C1 segment of cervical spinal cord (tissue), 14 donors: ENCODE data around the gene NUPR1.
A peak's percentile ranks its signal among the peaks of the same experiment; 100 is the strongest.
"Not testable (repeated sequence)": the region's sequence is repeated elsewhere in the genome, so short reads cannot be mapped to it uniquely, and the experiment has no call there.

ENCODE experiments used
- DNase-seq, 14 donors: peaks; one replicate each; lab custom pipeline; 2025; lab: John Stamatoyannopoulos, UW

The NUPR1 gene

DNA sequence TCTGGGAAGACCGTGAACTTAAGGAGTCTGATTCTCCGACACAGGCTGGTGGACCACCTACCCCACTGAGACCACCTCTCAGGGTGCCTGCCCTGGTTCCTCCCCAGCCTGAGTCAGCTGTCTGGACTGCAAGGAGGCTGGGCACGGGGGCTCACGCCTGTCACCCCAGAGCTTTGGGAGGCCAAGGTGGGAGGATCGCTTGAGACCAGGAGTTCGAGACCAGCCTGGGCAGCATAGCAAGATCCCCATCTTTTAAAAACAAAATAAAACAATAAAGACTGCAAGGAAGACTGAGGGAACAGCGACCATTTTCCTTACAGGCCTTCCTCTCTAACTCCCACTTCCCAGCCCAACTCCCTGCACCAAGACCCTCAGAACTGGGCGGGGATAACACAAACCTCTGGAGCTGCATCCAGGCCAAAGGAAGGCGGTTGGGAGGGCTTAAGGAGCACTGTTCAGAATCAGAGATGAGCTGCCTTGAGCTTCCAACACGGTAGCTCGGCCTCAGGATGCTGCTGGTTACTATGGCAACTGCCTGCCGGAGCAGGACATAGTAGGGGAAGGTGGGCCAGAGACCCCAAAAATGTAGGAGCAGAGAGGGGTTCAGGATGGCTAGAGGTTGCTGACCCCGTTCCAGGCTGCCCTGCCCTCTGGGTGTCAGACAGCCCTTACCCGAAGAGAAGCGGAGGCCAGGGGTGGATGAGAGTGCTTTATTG lies 40.0 kb downstream of the NUPR1 start:
- DNase-seq, result no peak

DNA sequence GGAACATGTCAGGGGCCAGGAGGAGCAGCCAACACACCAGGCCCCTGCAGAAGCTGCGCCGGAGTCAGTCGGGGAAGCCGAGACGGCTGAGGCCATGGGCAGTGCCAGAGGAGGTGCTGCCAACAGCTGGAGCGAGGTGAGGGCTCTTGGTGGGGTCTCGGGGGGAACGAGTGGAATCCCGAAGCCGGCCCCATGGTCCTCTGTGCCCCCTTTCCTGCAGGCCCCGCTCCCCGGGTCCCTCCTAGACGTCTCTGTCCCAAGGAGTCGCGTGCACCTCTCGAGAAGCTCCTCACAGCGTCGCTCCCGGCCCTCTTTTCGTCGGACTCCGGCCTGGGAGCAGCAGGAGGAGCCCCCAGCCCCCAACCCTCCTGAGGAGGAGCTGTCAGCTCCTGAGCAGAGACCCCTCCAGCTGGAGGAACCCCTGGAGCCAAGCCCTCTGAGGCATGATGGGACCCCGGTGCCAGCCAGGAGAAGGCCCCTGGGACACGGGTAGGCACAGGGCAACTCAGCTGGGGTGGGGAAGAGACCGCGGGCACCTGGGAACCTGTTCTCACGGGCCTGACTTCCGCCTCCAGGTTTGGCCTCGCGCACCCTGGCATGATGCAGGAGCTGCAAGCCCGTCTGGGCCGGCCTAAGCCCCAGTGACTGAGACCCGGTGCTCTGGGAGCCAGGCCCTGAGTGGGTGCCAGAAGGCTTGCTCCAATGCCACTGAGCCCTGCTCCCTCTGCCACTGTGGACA lies 40.7 kb downstream of the NUPR1 start:
- no peak for DNase-seq

DNA sequence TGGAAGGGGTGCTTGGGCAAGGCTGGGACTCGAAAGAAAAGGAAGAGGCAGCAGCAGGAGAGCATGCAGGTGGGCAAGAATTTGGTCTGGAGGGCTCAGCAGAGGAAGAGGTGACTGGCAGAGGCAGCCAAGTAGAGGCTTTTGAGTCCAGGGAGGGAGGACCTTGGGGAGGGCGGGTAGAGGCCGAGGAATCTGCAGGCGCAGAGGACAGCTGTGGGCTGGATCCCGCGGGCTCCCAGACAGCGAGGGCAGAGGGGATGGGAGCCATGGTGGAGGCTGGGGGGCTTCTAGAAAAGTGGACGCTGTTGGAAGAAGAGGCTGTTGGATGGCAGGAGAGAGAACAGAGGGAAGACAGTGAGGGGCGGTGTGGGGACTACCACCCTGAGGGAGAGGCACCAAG lies 41.4 kb downstream of the NUPR1 start:
- no peak for DNase-seq

DNA sequence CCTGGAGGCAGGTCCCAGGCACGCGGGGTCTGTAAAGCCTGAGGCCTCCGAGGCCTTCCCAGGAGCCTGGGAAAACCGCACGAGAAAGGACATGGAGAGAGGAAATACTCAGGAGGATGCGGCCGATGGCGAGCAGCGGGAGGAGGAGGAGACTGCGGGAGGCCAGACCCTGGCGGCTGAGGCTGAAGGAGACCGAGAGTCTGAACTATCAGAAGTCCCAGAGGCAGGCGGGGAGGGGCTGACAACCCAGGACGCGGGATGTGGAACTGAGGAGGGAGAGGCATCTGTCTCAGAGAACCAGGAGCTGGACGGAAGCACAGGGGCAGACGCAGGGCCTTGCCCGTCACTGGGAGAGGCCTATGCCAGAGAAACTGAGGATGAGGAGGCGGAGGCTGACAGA lies 41.9 kb downstream of the NUPR1 start:
- DNase-seq, result no peak

DNA sequence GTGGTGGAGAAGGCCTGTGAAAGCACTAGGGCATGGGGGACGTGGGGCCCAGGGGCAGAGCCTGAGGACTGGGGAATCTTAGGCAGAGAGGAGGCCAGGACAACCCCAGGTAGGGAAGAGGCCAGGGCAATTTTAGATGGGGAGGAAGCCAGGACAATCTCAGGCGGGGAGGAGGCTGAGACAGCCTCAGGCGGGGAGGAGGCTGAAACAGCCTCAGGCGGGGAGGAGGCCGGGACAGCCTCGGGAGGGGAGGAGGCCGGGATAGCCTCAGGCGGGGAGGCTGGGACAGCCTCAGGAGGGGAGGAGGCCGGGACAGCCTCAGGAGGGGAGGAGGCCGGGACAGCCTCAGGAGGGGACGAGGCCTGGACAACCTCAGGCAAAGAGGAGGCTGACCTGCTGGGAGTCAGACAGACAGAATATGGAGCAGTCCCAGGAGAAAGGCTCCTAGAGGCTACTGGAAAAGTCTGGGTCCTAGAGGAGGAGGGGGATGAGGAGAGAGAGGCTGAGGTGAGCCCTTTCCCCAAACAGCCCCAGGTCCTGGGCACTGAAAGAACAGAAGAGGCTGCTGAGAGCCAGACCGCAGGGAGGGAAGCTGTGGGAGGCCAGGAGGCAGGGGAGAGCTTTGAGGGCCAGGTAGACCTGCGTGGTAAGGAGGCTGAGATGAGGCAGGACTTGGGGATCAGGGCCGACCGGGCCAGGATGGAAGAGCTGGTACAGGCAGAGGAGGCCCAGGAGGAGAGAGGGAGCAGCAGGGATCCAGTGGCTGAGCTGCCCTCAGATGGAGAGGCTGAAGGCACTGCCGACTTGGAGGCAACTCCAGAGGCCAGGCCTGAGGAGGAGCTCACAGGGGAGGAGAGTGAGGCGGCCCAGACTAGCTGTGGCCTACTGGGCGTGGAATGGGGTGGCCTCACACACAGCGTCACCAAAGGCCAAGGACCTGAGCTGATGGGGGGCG lies 42.7 kb downstream of the NUPR1 start:
- no peak for DNase-seq

DNA sequence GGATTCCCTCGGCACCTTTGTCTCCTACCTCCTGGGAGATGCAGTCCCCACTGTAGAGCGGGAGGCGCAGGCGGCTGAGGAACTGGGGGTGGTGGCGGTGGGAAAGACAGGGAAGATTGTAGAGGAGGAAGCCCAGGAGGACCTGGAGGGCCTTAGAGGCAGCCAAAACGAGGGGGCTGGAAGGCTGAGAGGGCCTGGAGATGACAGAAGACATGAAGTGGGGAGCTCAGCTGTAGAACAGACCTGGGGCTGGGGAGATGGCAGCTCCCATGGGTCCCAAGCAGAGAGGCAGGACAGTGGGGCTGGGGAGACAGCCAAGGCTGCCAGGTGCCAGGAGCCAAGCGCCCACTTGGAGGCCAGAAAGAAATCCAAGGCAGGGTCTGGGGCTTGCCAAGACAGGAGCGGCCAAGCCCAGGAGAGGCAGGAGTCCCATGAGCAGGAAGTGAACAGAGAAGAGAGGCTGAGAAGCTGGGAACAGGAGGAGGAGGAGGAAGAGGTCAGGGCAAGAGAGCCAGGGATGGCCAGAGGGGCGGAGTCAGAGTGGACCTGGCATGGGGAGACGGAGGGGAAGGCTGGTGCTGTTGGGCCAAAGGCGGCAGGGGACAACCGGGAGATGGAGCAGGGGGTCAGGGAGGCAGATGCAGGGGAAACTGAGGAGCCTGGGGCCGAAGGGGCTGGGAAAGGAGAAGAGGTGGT lies 43.5 kb downstream of the NUPR1 start:
- peak in 1 of 14 donors; percentile 4 for DNase-seq

DNA sequence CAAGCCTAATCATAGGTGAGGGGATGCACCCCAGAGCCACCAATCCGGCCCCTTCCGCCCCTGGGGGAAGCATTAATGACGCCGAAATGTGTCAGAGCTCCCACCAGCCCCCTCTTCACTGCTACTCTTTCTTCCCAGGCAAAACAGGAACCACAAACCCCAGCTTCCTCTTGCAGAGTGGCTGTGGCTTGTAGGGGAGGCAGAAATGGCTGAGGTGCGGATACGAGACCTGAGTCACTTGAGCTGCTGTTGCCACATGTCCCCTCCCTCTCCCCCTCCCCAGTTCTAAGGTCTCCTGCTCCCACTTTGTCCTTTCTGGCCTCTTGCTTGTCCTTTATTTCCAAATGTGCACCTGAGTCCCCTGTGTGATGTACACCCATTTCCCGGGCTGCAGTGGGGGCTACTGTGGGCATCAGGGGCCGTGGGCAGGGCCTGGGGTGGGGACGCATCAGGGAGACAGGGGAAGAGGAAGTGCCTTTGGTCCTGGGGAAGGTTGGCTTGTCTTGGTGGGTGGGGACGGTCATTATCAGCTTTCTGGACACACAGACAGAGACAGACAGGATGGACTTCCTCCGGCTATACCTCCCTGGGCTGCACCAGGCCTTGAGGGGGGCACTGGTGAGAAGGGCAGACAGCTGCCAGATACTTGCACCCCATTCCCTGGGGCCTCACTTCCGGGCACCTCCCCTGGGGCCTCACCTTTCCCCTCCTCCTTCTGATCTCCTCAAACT lies 44.5 kb downstream of the NUPR1 start, which contains the start of gene APOBR:
APOBR (plus strand) TSS at position 523 of the 731 bp plus-strand sequence; CDS start at position 562, 39 bp downstream.
- DNase-seq, result peak in 8 of 14 donors; percentile 18 to 59 (median 38)

DNA sequence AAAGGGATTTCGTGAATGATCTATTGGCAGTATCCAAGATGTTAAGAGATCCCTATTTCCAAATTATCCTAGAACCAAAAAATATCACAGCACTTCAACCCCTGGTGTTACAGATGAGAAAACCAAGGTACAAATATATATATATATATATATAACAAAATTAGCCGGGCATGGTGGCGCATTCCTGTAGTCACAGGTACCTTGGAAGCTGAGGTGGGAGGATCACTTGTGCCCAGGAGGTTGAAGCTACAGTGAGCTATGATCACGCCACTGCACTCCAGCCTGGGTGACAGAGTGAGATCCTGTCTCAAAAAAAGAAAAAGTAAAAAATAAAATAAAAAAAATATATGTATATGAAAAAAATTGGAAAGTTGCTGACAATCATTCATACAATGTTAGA lies 46.3 kb downstream of the NUPR1 start:
- DNase-seq, result no peak

DNA sequence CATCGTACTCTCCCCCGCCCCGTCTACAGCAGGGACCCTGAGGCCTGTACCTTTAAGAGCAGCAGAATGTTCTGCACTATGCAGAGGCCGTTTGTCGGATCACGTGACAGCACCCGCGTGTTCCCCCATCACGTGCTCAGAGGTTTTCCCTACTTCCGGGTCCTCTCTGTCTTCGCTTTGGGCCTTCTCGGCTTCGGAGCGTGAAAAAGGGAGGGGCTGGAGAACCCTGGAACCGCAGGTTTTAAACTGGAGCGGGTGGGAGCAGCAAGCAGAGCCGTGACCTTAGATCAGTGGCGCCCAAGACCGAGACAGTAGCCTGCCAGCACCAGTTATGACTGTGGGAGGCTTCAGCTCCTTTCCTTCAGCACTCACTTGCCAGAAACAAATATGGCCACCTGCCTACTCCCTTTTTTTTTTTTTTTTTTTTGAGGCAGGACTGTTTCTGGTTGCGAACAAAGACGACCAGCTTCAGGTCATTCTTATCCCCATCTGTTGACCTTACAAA lies 46.8 kb downstream of the NUPR1 start, which contains the start of gene CLN3:
CLN3 (minus strand) TSS at position 105 of the 505 bp plus-strand sequence. CDS start 315 bp downstream, outside the sequence.
- peak; percentile 47 to 94 (median 89) for DNase-seq

DNA sequence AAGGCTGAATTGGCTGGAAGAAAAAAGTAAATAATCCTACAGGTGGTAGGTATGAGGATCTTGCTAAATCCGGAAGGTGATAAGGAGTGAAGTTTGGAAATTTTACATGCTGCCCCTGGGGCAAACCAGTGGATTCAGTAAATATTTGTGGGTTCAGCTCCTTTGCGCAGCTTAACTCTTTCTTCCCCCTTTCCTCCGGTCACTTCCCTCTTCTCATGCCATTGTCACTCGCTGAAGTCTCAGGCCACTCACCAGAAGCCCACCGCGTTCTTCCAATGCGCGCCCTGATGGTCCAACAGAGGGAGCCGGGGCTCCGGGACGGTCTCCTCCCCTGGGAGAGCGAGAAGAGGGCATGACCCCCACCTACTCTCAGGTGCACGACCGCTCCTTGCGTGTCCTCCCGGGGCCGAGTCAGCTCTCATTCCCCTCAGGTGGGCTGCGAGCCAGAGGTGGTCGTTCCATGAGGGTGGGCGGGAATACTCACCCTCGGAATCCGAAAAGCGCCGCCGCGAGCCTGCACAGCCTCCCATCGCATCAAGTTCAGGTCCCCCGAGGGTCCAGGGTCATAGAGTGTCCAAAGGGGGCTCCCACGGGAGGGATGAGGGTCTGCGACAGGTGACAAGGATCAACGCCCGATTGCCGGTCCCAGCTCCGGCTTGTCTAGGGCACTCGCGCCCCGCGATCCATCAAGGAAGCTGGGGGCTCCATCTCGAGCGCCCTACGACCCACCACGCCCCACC lies 47.4 kb downstream of the NUPR1 start:
- DNase-seq, result peak in 5 of 14 donors; percentile 35 to 59 (median 49)

DNA sequence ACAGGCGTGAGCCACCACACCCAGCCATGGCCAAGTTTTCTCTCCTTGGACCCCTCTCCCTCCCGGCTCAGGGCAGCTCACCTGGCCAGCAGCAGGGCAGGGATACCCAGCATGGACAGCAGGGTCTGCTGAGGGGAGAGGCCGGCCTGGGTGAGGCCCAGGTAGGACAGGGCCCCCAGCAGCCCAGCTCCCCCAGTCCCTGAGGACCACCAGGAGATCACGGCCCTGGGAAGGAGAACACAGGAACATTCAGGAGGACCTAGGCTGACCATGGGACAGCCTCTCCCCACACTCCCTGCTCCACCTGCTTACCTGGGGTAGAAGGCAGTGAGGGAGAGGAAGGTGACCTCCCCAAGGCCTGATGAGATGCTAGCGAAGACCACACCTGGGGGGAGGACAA lies 52.5 kb downstream of the NUPR1 start:
- no peak for DNase-seq

DNA sequence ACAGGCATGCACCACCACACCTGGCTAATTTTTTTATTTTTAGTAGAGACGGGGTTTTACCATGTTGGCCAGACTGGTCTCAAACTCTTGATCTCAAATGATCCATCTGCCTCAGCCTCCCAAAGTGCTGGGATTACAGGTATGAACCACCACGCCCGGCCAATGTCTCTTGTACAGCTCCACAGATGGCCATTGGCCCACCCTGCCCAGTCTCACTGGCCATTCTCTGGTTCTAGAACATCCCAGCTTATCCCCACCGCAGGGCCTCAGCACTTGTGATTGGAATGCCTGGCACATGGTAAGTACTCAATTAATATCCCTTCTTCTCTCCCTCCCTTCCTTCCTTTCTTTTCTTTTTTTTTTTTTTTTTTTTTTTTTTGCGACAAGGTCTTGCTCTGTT lies 55.4 kb downstream of the NUPR1 start:
- DNase-seq, result not testable (repeated sequence)
